ENCODE data around the gene FBN1. TPM values are rescaled to one million over a fixed set of nuclear protein-coding genes. Genes with fewer than 3 reads are reported as not detected.

FBN1 gene
- total RNA-seq, 4 donors from 2014 or later: 17.6 to 106 (median 31.2) TPM

GRCh38 chr15:48541341-48542278, 103.9 kb downstream of the FBN1 start:
- intact Hi-C loops (cut with DNase I; ENCODE audit: low total_unique reads) (no loop called here), in situ Hi-C loops (cut with MboI; ENCODE audit: low pct_ligation_motif_present in 1 of 4, low pct_unique_long_range_greater_than_20kb in 1 of 4, low sequenced_read_pairs in 3 of 4) (no loop called here)
- Histone ChIP-seq H3K27me3 (no peaks in the 10 kb centered on the region), H3K9me3 (no peaks in the 10 kb centered on the region), H3K4me3 (no peak overlapping the region), H3K36me3 (no peaks in the 10 kb centered on the region), H3K4me1 (peaks cover 0 to 4% (median 0%) of the 10 kb centered on the region in 4 donors), H3K27ac (peak overlapping the region in 3 of 4 donors; percentile 30 to 48 (median 31))
- no peak for DNase-seq
- WGBS, 2 donors (ENCODE audit: low coverage in 1 of 2): 58 to 70% methylated on average over 9 to 10 of the region's 10 CpGs
- no peak for TF ChIP-seq CTCF (IDR thresholded peaks at IDR 0.05)
- no peak for TF ChIP-seq POLR2A (IDR thresholded peaks at IDR 0.05)
- no peak for TF ChIP-seq EP300 (IDR thresholded peaks at IDR 0.05; ENCODE audit: low read depth)
- TF ChIP-seq POLR2AphosphoS5 (IDR thresholded peaks at IDR 0.05): no peak

GRCh38 chr15:48540756-48541155, 104.8 kb downstream of the FBN1 start:
- WGBS, 2 donors (ENCODE audit: low coverage in 1 of 2): 83 to 87% methylated on average over 2 of the region's 2 CpGs
- Histone ChIP-seq H3K36me3 (no peaks in the 10 kb centered on the region), H3K9me3 (no peaks in the 10 kb centered on the region), H3K4me1 (peaks cover 0 to 4% (median 0%) of the 10 kb centered on the region in 4 donors), H3K27me3 (no peaks in the 10 kb centered on the region), H3K27ac (no peak overlapping the region), H3K4me3 (no peak overlapping the region)
- TF ChIP-seq EP300 (IDR thresholded peaks at IDR 0.05; ENCODE audit: low read depth) (no peak), CTCF (IDR thresholded peaks at IDR 0.05) (no peak), POLR2A (IDR thresholded peaks at IDR 0.05) (no peak), POLR2AphosphoS5 (IDR thresholded peaks at IDR 0.05) (no peak)
- intact Hi-C loops (cut with DNase I; ENCODE audit: low total_unique reads) (no loop called here), in situ Hi-C loops (cut with MboI; ENCODE audit: low pct_ligation_motif_present in 1 of 4, low pct_unique_long_range_greater_than_20kb in 1 of 4, low sequenced_read_pairs in 3 of 4) (no loop called here)
- DNase-seq: no peak

DNA sequence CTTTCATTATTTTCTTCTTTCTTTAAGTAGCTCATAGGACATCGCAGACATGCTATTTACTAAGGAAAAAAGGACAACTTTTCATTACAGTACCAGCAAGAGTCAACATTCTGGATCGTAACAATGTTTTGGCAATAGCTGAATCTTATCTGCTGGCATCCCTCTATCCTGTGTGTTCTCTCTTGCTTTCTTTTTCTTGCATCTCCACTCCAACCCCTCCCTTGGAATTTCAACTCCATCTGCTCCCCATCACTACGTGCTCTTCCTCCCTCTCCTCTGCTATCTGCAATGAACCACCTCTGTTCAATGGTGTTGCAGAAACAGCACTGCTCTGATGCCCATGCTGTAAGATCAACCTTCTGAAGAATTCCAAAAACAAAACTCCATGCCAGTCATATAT, 106.6 kb downstream of the FBN1 start:
- no peak for TF ChIP-seq EP300 (IDR thresholded peaks at IDR 0.05; ENCODE audit: low read depth)
- TF ChIP-seq CTCF (IDR thresholded peaks at IDR 0.05): no peak
- DNase-seq: no peak
- H3K27me3 ChIP-seq: no peaks in the 10 kb centered on the region
- H3K27ac ChIP-seq: no peak overlapping the region
- H3K4me3 ChIP-seq: no peak overlapping the region
- H3K9me3 ChIP-seq: no peaks in the 10 kb centered on the region
- in situ Hi-C loops (cut with MboI; ENCODE audit: low pct_ligation_motif_present in 1 of 4, low pct_unique_long_range_greater_than_20kb in 1 of 4, low sequenced_read_pairs in 3 of 4) (no loop called here), intact Hi-C loops (cut with DNase I; ENCODE audit: low total_unique reads) (no loop called here)
- H3K4me1 ChIP-seq: peaks cover 0 to 4% (median 0%) of the 10 kb centered on the region in 4 donors
- no peaks in the 10 kb centered on the region for H3K36me3 ChIP-seq
- WGBS, 2 donors (ENCODE audit: low coverage in 1 of 2): 61 to 63% methylated on average over 2 to 3 of the region's 3 CpGs

GRCh38 chr15:48537271-48538113, 108.0 kb downstream of the FBN1 start:
- Histone ChIP-seq H3K9me3 (no peaks in the 10 kb centered on the region), H3K4me3 (no peak overlapping the region), H3K36me3 (no peaks in the 10 kb centered on the region), H3K27ac (peak overlapping the region in 3 of 4 donors; percentile 31 to 47 (median 32)), H3K27me3 (no peaks in the 10 kb centered on the region), H3K4me1 (peaks cover 0 to 4% (median 0%) of the 10 kb centered on the region in 4 donors)
- WGBS, 2 donors (ENCODE audit: low coverage in 1 of 2): 82% methylated on average over 4 to 16 of the region's 16 CpGs
- intact Hi-C loops (cut with DNase I; ENCODE audit: low total_unique reads) (no loop called here), in situ Hi-C loops (cut with MboI; ENCODE audit: low pct_ligation_motif_present in 1 of 4, low pct_unique_long_range_greater_than_20kb in 1 of 4, low sequenced_read_pairs in 3 of 4) (no loop called here)
- no peak for DNase-seq
- no peak for TF ChIP-seq CTCF (IDR thresholded peaks at IDR 0.05)
